ENCODE results near the gene CDH26. TPM values are rescaled to one million over a fixed set of nuclear protein-coding genes. Genes with fewer than 3 reads are reported as not detected.

CDH26 gene
- total and polyA plus RNA-seq, 2 of the 13 experiments (the other 11 are each of a cell fraction or from before 2014, with no cell fraction given): 0.40 to 1.1 TPM

GRCh38 chr20:60058879-60059278 lies 100.7 kb downstream of the CDH26 start:
- peaks cover 8 to 59% of the 10 kb centered on the region in 2 experiments; a peak in 4 of 5 replicates for H3K27me3 ChIP-seq (ENCODE audit: control insufficient read depth in 1 of 2, insufficient read depth in 2 of 2, low read length in 2 of 2)
- 32% methylated on average over 9 of the region's 9 CpGs for WGBS (ENCODE audit: low lambda C conversion rate)
- no peak overlapping the region for H3K4me2 ChIP-seq (ENCODE audit: low read depth, low read length)
- ATAC-seq (no peak), DNase-seq (ENCODE audit: low spot score) (no peak), FAIRE-seq (no peak)
- no peak overlapping the region for H3K9ac ChIP-seq (ENCODE audit: insufficient read depth, low read depth, low read length)
- in situ Hi-C loops (cut with HindIII; ENCODE audit: extremely low pct_ligation_motif_present, low pct_unique_long_range_greater_than_20kb) (loop anchor here (10.0 to 25.0 kb wide), 2 partner anchors 1066 to 1828 kb away; no protein-coding TSS in a partner anchor), intact Hi-C loops (cut with micrococcal nuclease; ENCODE audit: unreplicated experiment) (no loop called here)
- no peaks in the 10 kb centered on the region for H3K79me2 ChIP-seq (ENCODE audit: insufficient read depth, low read length)
- H3K4me1 ChIP-seq (ENCODE audit: insufficient read depth, low read length): no peaks in the 10 kb centered on the region; the same call in 1 of the 2 replicates
- H3K9me3 ChIP-seq (ENCODE audit: low read length): no peaks in the 10 kb centered on the region
- no peak overlapping the region for H3K4me3 ChIP-seq (replicated peaks in 1 of 3; ENCODE audit: insufficient read depth in 1 of 3, low read depth in 2 of 3, low read length in 3 of 3)
- H3K36me3 ChIP-seq (replicated peaks in 1 of 2; ENCODE audit: control insufficient read depth in 1 of 2, insufficient read depth in 2 of 2, low read length in 2 of 2): no peaks in the 10 kb centered on the region
- no peaks in the 10 kb centered on the region for H4K20me1 ChIP-seq (ENCODE audit: insufficient read depth, low read length)
- no TSS peak for BruUV-seq (replicated peaks)
- POLR2A ChIA-PET: no interaction called here
- no peak overlapping the region for H3K27ac ChIP-seq (ENCODE audit: extremely low read length, insufficient read depth, low read length)
- TF ChIP-seq ZNF205 (CRISPR knock-in tag; IDR thresholded peaks at IDR 0.05) (no peak), ZNF333 (CRISPR knock-in tag; IDR thresholded peaks at IDR 0.05; ENCODE audit: borderline replicate concordance) (no peak), ZFP36L1 (CRISPR knock-in tag; IDR thresholded peaks at IDR 0.05) (no peak), ELF1 (CRISPR knock-in tag; IDR thresholded peaks at IDR 0.05) (no peak), CREM (IDR thresholded peaks at IDR 0.05) (no peak), CREM (CRISPR knock-in tag; IDR thresholded peaks at IDR 0.05) (no peak), ZBED4 (CRISPR knock-in tag; IDR thresholded peaks at IDR 0.05; ENCODE audit: borderline replicate concordance) (no peak)
- CTCF ChIA-PET (ENCODE audit: low intra/inter-chr PET ratio, low total read pairs): no interaction called here
- no peak overlapping the region for H2AFZ ChIP-seq (ENCODE audit: low read length)

Data from HepG2 (cell line).